ENCODE data around the gene LY86. TPM values are rescaled to one million over a fixed set of nuclear protein-coding genes. Genes with fewer than 3 reads are reported as not detected.

LY86 gene
- total RNA-seq, 1 donor from 2014 or later: not detected

- DNase-seq: no peak
- no peak overlapping the region for H3K27ac Mint-ChIP-seq (ENCODE audit: unreplicated experiment)
- H3K4me1 Mint-ChIP-seq (ENCODE audit: low read depth, unreplicated experiment): peaks cover 4% of the 10 kb centered on the region
- H3K36me3 Mint-ChIP-seq (ENCODE audit: unreplicated experiment): no peaks in the 10 kb centered on the region
- TF ChIP-seq, protein P1, sequence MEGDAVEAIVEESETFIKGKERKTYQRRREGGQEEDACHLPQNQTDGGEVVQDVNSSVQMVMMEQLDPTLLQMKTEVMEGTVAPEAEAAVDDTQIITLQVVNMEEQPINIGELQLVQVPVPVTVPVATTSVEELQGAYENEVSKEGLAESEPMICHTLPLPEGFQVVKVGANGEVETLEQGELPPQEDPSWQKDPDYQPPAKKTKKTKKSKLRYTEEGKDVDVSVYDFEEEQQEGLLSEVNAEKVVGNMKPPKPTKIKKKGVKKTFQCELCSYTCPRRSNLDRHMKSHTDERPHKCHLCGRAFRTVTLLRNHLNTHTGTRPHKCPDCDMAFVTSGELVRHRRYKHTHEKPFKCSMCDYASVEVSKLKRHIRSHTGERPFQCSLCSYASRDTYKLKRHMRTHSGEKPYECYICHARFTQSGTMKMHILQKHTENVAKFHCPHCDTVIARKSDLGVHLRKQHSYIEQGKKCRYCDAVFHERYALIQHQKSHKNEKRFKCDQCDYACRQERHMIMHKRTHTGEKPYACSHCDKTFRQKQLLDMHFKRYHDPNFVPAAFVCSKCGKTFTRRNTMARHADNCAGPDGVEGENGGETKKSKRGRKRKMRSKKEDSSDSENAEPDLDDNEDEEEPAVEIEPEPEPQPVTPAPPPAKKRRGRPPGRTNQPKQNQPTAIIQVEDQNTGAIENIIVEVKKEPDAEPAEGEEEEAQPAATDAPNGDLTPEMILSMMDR (IDR thresholded peaks at IDR 0.05; ENCODE audit: partially characterized antibody, unreplicated experiment): no peak
- peaks cover 2% of the 10 kb centered on the region for H3K27me3 Mint-ChIP-seq (ENCODE audit: unreplicated experiment)
- peaks cover 1% of the 10 kb centered on the region for H3K9me3 Mint-ChIP-seq (ENCODE audit: unreplicated experiment)
- H3K4me3 Mint-ChIP-seq (ENCODE audit: unreplicated experiment): no peak overlapping the region
Measured at GRCh38 chr6:6595952-6596351, 7.4 kb downstream of the LY86 start.

- Mint-ChIP-seq H3K4me3 (ENCODE audit: unreplicated experiment) (no peak overlapping the region), H3K36me3 (ENCODE audit: unreplicated experiment) (no peaks in the 10 kb centered on the region), H3K4me1 (ENCODE audit: low read depth, unreplicated experiment) (peaks cover 4% of the 10 kb centered on the region), H3K27me3 (ENCODE audit: unreplicated experiment) (peaks cover 2% of the 10 kb centered on the region), H3K9me3 (ENCODE audit: unreplicated experiment) (peaks cover 1% of the 10 kb centered on the region), H3K27ac (ENCODE audit: unreplicated experiment) (no peak overlapping the region)
- no peak for DNase-seq
- TF ChIP-seq, protein P1 (IDR thresholded peaks at IDR 0.05; ENCODE audit: partially characterized antibody, unreplicated experiment): no peak
Measured at GRCh38 chr6:6596529-6597328, 8.2 kb downstream of the LY86 start.

- H3K27ac Mint-ChIP-seq (ENCODE audit: unreplicated experiment): no peak overlapping the region
- H3K4me3 Mint-ChIP-seq (ENCODE audit: unreplicated experiment): no peak overlapping the region
- peaks cover 1% of the 10 kb centered on the region for H3K9me3 Mint-ChIP-seq (ENCODE audit: unreplicated experiment)
- TF ChIP-seq, protein P1 (IDR thresholded peaks at IDR 0.05; ENCODE audit: partially characterized antibody, unreplicated experiment): no peak
- H3K4me1 Mint-ChIP-seq (ENCODE audit: low read depth, unreplicated experiment): peaks cover 4% of the 10 kb centered on the region
- no peaks in the 10 kb centered on the region for H3K36me3 Mint-ChIP-seq (ENCODE audit: unreplicated experiment)
- DNase-seq: no peak
- peaks cover 2% of the 10 kb centered on the region for H3K27me3 Mint-ChIP-seq (ENCODE audit: unreplicated experiment)
Measured at GRCh38 chr6:6597682-6598081, 9.2 kb downstream of the LY86 start.

- no peaks in the 10 kb centered on the region for H3K36me3 Mint-ChIP-seq (ENCODE audit: unreplicated experiment)
- TF ChIP-seq, protein P1 (IDR thresholded peaks at IDR 0.05; ENCODE audit: partially characterized antibody, unreplicated experiment): no peak
- no peak overlapping the region for H3K27ac Mint-ChIP-seq (ENCODE audit: unreplicated experiment)
- H3K27me3 Mint-ChIP-seq (ENCODE audit: unreplicated experiment): peaks cover 2% of the 10 kb centered on the region
- no peak for DNase-seq
- H3K4me3 Mint-ChIP-seq (ENCODE audit: unreplicated experiment): no peak overlapping the region
- peaks cover 1% of the 10 kb centered on the region for H3K9me3 Mint-ChIP-seq (ENCODE audit: unreplicated experiment)
- H3K4me1 Mint-ChIP-seq (ENCODE audit: low read depth, unreplicated experiment): peaks cover 4% of the 10 kb centered on the region
Measured at GRCh38 chr6:6599468-6599873, 11.0 kb downstream of the LY86 start.

DNA sequence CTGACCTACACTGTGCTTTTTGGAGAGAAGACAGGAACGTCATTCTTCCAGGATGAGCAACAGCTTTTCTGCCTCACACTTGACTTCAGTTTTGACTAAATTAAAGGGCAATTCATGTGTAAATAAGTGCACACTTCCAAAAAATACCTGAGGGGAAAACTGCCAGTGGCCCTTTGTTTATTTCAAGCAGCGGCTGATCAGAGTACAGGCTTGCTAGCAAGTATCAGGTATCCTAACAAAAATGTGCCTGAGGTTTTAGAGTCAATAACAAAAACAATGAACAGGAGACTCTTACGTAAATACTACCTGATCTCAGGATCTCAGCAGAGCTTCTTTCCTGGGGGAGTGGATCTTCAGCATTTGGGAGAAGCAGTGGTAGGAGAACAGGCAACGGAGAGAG lies 12.4 kb downstream of the LY86 start:
- peaks cover 4% of the 10 kb centered on the region for H3K4me1 Mint-ChIP-seq (ENCODE audit: low read depth, unreplicated experiment)
- DNase-seq: no peak
- H3K36me3 Mint-ChIP-seq (ENCODE audit: unreplicated experiment): peaks cover 7% of the 10 kb centered on the region
- H3K9me3 Mint-ChIP-seq (ENCODE audit: unreplicated experiment): peaks cover 2% of the 10 kb centered on the region
- H3K27ac Mint-ChIP-seq (ENCODE audit: unreplicated experiment): no peak overlapping the region
- TF ChIP-seq, protein P1 (IDR thresholded peaks at IDR 0.05; ENCODE audit: partially characterized antibody, unreplicated experiment): no peak
- H3K4me3 Mint-ChIP-seq (ENCODE audit: unreplicated experiment): no peak overlapping the region
- peaks cover 2% of the 10 kb centered on the region for H3K27me3 Mint-ChIP-seq (ENCODE audit: unreplicated experiment)
